OCI-LY1 (cell line): ENCODE measurements around the gene ZNF419.
"Not testable (repeated sequence)": the region's sequence is repeated elsewhere in the genome, so short reads cannot be mapped to it uniquely, and the experiment has no call there.

Source experiments
- CTCF ChIP-seq: fragments of 200-600 bp; sonication (generic), shearing (Covaris generic); IDR thresholded peaks from 2 replicates; pipeline ENCODE4 v1.5.1; 2017; ENCODE audit warnings: mild to moderate bottlenecking, antibody characterized with exemption, low read length, moderate library complexity, mixed read lengths
- EZH2 ChIP-seq: fragments of 200-600 bp; sonication (generic), shearing (Covaris generic); IDR thresholded peaks from 2 replicates; pipeline ENCODE4 v1.8.0; 2017; ENCODE audit warnings: borderline replicate concordance, mixed run types, mild to moderate bottlenecking, antibody characterized with exemption, low read length, moderate library complexity, mixed read lengths

DNA sequence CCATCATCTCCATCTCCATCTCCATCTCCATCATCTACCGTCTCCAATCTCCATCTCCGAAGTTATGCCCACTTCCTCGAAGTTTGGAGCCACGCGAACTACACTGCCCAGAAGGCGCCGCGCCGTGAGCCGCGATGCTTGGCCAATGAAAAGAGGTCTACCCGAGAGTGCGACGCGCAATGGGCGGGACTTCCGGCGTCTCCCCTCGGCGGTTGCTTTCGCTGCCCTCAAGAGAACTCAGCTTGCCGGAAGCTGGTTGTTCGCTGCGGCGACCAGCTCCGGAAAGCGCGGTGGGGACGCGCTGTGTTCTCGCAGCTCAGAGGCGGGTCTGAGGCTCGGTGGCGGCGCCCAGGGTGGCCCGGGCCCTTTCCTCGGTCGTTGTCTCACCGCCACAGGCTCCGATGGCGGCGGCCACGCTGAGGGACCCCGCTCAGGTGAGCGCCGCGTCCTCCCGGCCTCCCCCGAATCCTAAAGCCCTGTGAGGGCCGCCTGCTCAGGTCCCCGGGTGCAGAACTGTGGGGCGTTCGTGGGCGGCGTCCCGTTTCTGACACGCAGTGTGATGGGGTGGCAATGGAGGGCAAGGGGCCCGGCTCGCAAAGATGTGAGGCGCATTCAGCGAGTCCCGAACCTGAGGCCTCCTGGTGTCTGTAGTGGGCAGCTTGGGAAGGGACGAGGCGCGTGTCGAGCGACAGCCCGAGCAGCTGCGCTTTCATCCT, 12.3 kb downstream of the ZNF419 start, which contains the start of gene ZNF773:
- not testable (repeated sequence) for TF ChIP-seq CTCF, EZH2
